Activated CD4-positive, alpha-beta T cell treated with anti-CD3 and anti-CD28 coated beads, Interleukin-2, amount 50 U/mL, for 1 hour (primary cell): ENCODE data around the gene SUDS3.

ENCODE experiments used
- DNase-seq: peaks from one replicate; pipeline ENCODE4 v3.0.0-alpha.2; 2020

SUDS3 gene

GRCh38 chr12:118357257-118358007, 18.9 kb upstream of the SUDS3 start:
- DNase-seq = peak; percentile 25

- DNase-seq = no peak
Measured at GRCh38 chr12:118358008-118358359, 18.4 kb upstream of the SUDS3 start.

GRCh38 chr12:118358612-118359540, 17.5 kb upstream of the SUDS3 start:
- DNase-seq = no peak

GRCh38 chr12:118359541-118359915, 16.8 kb upstream of the SUDS3 start:
- peak; percentile 22 for DNase-seq

DNA sequence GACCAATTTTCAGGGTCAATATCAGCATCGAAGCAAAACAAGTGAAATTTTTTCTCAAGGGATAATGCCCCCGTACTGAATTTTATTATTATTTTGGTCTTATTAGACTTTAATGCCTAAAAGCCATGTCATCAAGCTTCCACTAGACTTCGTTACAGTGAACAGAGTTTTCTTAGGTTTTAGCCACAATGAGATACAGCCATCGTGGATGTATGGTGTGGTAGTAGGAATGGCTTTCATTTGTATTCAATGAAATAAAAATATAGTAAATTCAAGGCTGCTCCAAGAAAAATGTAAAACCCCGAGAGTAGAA, 15.3 kb upstream of the SUDS3 start:
- DNase-seq = no peak

- no peak for DNase-seq
Measured at GRCh38 chr12:118361889-118362288, 14.5 kb upstream of the SUDS3 start.

DNA sequence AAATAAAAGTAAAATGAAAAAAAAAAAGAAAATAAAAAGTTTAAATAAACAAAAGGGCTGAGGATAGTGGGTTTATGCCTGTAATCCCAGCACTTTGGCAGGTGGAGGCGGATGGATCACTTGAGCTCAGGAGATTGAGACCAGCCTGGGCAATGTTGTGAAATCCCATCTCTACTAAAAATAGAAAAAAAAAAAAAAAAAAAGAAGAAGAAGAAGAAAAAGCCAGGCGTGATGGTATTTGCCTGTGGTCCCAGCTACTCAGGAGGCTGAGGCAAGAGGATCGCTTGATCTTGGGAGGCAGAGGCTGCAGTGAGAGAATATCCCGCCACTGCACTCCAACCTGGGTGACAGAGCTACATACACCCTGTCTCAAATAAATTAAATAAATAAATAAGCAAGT, 7.5 kb upstream of the SUDS3 start:
- no peak for DNase-seq

GRCh38 chr12:118370601-118371000, 5.8 kb upstream of the SUDS3 start:
- no peak for DNase-seq

GRCh38 chr12:118371321-118372282, 4.8 kb upstream of the SUDS3 start:
- DNase-seq = no peak

DNA sequence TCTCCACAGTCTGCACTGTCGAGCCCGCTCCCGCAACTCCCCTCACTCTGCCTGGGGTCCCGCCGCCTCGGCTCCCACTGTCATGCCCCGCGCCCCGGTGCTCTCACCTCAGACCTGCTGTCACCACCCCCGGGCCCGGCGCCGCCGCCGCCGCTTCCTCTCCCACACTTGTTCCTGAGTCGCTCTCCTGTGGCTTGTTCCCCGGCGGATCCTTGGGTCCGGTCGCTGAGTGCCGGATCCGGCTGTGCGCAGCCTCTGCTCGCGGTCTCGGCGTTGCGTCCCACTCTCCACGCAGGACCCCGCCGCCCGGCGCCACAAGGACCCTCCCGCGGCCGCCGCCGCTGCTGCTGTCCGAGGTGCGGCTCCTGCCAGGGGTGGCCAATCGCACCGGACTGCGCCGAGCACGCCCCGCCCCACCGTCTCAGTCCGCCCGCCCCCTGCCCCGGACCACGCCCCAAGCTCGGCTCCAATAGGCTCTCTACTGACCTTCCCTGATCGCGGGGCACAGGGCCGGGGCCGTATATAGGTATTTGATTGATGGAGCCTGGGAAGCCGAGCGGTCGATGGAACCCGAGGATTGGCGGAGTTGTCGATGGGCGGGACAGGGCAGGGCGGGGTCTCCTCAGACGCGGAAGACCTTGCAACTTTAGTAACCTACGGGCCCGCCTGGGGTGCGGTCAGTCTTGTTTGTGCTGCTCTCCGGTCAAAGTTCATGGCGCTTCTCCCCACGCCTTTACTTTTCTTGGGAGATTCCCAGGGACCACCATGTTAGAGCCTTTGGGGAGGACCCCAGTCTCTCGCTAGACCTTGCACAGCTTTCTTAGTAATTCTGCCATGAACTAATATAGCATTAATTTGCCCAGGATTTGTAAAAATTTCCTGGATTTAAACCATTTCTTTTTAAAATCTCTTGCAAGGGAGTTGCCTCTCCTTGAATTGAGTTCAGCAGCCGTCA, 3.5 kb upstream of the SUDS3 start, which contains the start of gene TAOK3:
TSS of gene TAOK3 (minus strand) at position 367 of the 955 bp plus-strand sequence. CDS start 117,340 bp downstream, outside the sequence.
- DNase-seq = peak; percentile 96

DNA sequence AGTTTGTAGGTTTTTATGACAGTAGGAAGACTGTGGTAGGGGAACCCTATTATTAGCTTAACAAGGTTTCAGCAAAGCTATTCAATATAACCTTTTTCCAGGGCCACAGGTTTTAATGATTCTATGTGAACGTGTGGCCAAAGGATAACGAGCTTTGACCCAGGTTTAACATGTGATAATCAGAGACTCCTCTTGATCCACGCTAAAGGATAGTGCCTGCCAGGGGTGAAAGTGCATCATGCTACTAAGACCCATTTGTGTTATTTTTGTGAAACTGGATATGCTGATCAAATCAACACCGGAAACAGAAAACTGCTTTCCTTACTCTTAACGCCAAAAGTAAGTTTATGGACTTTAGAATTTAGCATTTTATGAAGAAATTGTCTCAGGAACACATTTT, 2.7 kb upstream of the SUDS3 start:
- DNase-seq = no peak

DNA sequence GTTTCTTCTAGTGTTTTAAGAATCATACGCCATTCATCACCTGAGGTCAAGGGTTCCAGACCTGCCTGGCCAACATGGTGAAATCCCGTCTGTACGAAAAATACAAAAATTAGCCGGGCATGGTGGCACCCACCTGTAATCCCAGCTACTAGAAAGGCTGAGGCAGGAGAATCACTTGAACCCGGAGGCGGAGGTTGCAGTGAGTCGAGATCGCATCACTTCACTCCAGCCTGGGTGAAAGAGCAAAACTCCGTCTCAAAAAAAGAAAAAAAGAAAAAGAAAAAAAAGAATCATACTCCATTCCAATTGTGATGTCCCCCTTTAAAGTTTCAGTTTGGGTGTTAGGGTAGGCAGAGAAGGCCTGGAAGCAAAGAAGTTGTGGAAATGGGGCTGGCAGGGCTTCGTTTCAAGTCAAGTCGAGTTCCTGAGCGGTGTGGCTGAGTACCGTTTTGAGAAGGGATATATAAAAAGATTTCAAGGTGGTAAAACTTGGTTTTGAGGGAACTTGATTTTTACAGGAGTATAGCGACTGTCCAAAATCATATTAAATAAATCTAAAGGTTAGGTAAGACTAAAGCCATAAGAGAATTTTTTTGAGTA, 2.1 kb upstream of the SUDS3 start:
- no peak for DNase-seq

GRCh38 chr12:118374909-118375308, 1.4 kb upstream of the SUDS3 start:
- DNase-seq = no peak

DNA sequence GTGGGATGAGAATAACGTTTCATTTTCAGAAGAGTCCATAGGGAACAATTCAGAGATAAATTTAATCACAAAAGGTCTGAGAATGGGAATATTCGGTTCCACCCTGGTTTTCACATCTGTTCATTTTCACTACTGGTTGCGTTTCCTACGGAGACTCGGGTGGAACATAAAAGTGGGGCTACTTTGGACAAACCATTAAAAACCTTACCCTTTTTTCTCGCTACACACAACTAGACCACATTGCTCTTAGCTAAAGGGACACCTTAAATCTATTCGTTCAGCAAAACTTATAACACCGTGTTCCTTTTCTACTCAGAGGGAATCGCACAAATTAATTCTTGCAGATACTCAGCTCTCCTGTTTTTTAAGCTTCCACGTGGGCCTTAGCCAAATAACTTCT, 1.0 kb upstream of the SUDS3 start:
- no peak for DNase-seq

DNA sequence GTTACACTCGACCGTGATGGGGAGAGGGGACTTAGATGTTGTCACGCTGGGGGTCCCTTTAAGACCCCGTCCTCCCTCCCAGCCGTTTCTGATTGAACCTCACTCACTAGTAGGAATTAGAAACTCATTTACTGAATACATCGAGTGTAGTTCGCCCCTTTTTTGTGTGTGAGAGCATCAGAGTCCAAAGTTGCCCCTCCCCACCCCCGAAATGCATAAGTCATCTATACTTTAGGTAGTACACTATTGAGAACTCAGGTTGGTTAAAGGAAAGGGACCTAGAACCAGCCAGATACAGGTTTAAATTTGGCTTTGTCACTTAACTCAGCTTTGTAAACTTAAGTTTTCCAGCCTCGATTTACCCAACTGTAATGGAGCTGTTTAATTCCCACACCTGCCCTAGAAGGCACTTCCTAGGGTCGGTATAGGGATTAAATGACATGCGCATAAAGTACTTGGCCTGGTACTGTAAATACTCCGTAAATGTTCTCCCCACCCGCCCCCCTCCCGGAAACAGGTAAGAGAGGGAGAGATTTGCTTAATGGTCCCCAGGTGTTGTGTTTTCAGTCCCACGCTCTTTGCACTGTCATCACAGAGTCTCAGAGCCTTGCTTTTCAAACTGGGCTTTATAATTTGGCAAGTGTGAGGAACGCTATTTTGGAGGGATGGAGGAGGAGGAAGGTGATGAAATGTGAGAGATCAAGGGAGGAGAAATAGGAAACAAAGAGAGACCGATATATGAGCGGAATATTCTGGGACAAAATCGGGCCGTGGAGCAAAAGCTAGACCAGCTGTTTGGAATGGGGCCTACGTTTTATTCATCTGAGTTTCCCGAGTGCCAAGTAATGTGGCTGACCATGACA, 897 bp downstream of the SUDS3 start:
- DNase-seq = no peak

- DNase-seq = peak; percentile 76
Measured at GRCh38 chr12:118377884-118378470, 1.6 kb downstream of the SUDS3 start.

DNA sequence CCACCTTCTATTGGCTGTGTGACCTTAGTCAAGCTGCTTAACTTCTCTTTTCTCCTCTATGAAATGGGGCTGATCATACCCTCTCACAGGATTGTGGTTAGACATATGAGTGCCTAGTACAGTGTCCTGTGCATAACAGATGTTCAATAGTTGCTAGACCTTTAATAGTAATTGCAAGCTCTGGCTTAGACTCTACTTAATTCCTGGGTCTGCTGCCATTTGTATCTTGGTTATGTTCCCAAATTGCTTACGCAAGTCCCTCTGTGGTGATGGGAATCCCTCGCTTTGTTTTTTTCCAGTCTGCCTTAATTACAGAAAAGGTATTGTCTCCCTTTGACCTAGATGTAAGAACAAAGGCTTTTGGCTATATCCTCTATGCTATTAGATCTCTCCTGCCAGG, 15.1 kb downstream of the SUDS3 start:
- DNase-seq = no peak

DNA sequence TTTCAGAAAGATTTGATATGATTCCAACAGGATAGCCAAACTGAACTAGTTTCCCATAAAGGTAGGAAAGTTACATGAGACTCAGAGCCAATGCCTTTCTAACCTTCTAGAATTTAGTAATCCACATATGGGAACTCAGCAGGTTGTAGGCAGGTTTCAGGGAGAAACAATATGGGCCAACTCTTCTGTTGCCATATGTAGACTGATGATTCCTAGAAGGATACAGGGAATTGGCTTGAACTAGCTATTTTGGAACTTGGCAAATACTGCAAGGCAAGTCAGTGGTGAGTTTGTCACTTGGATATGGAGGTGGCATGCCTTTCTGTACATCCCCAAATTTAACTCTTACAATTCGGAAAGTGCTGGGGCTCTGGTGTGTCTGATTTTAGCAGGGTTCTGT, 15.5 kb downstream of the SUDS3 start:
- DNase-seq = no peak

GRCh38 chr12:118397708-118398440, 21.5 kb downstream of the SUDS3 start:
- no peak for DNase-seq
